Measurements from ENCODE around the gene ARSA.
"Not testable (repeated sequence)": the region's sequence is repeated elsewhere in the genome, so short reads cannot be mapped to it uniquely, and the experiment has no call there.

The ARSA gene

DNA sequence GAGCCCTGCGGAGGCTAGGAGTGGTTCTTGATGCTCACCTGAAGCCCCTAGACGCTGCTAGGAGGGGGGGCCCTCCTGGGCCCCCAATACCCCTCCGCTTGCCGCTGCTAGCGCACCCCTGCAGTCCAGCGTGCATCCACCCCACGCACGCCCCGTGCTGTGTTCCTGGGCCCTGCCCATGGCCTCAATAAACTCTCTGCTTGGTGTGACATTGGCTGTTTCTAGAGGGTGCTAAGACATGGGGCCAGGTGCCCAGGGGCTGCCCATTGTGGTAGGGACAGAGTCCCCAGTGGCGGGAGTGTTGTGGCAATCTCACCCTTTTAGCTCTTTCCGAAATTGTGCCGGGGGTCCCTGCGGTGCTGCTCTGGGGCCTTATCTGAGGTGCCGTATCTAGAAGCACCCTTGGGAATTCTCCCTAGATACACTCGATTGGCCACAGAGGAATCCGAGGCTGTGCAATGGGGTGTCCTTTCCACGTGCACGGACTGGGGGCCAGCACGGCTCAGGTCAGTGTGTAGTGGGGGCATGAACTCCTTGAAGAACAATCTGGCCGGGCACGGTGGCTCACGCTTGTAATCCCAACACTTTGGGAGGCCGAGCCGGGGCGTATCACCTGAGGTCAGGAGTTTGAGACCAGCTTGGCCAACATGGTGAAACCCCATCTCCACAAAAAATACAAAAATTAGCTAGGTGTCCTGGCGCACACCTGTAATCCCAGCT, 16.5 kb downstream of the ARSA start:
- H3K4me3 ChIP-seq (replicated peaks; ENCODE audit: low read depth, low read length) = no peak overlapping the region
- no peak for DNase-seq (ENCODE audit: extremely low read depth, insufficient read length)
- TF ChIP-seq, protein P1, sequence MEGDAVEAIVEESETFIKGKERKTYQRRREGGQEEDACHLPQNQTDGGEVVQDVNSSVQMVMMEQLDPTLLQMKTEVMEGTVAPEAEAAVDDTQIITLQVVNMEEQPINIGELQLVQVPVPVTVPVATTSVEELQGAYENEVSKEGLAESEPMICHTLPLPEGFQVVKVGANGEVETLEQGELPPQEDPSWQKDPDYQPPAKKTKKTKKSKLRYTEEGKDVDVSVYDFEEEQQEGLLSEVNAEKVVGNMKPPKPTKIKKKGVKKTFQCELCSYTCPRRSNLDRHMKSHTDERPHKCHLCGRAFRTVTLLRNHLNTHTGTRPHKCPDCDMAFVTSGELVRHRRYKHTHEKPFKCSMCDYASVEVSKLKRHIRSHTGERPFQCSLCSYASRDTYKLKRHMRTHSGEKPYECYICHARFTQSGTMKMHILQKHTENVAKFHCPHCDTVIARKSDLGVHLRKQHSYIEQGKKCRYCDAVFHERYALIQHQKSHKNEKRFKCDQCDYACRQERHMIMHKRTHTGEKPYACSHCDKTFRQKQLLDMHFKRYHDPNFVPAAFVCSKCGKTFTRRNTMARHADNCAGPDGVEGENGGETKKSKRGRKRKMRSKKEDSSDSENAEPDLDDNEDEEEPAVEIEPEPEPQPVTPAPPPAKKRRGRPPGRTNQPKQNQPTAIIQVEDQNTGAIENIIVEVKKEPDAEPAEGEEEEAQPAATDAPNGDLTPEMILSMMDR (IDR thresholded peaks at IDR 0.05; ENCODE audit: insufficient read depth, low read length, poor library complexity, severe bottlenecking) = no peak
- H3K36me3 ChIP-seq (ENCODE audit: control insufficient read depth, insufficient read depth, low read length) = no peaks in the 10 kb centered on the region
- H3K27me3 ChIP-seq (replicated peaks; ENCODE audit: control insufficient read depth, insufficient read depth, low read length) = peaks cover 2% of the 10 kb centered on the region; the same call in 1 of the 2 replicates

DNA sequence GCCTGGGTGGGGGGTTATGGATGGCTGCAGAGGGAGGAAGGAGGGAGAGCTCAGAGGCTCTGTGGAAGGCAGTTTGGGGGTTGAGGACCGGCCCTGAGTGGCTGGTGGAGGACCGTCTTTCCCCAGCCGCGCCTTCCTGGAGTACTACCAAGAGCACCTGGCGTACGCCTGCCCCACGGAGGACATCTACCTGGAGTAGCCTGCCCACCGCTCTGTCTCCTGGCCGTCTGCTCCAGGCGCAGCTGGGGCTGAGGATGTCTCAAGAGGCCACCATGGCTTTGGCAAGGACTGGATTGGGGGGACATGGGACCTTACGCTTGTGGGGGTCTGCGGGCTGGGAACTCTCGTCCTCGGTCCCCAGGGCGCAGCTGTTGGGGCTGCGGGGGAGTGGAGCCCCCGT, 17.4 kb downstream of the ARSA start:
- H3K36me3 ChIP-seq (ENCODE audit: control insufficient read depth, insufficient read depth, low read length) = no peaks in the 10 kb centered on the region
- no peak for DNase-seq (ENCODE audit: extremely low read depth, insufficient read length)
- peaks cover 2% of the 10 kb centered on the region; the same call in 1 of the 2 replicates for H3K27me3 ChIP-seq (replicated peaks; ENCODE audit: control insufficient read depth, insufficient read depth, low read length)
- TF ChIP-seq, protein P1 (IDR thresholded peaks at IDR 0.05; ENCODE audit: insufficient read depth, low read length, poor library complexity, severe bottlenecking) = no peak
- no peak overlapping the region for H3K4me3 ChIP-seq (replicated peaks; ENCODE audit: low read depth, low read length)

DNA sequence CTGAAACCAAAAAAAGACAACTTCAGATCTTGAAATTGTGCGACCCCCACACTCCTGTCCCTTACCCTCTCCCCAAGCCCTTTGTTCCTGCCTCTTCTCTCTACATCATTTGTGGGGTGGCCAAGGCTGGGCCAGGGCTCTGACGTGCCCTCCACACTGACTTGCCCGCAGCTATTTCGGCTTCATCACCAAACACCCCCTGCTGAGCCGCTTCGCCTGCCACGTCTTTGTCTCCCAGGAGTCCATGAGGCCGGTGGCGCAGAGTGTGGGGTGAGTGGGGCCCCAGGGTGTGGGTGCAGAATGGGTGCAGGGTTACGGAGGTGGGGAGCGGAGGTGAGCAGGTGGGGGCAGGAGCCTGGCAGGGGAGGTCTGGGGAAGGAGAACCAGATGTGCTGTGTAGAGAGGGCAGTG, 17.9 kb downstream of the ARSA start:
- Histone ChIP-seq H3K36me3 (ENCODE audit: control insufficient read depth, insufficient read depth, low read length) (no peaks in the 10 kb centered on the region), H3K4me3 (replicated peaks; ENCODE audit: low read depth, low read length) (no peak overlapping the region), H3K27me3 (replicated peaks; ENCODE audit: control insufficient read depth, insufficient read depth, low read length) (peaks cover 2% of the 10 kb centered on the region)
- TF ChIP-seq, protein P1 (IDR thresholded peaks at IDR 0.05; ENCODE audit: insufficient read depth, low read length, poor library complexity, severe bottlenecking) = no peak
- DNase-seq (ENCODE audit: extremely low read depth, insufficient read length) = no peak

DNA sequence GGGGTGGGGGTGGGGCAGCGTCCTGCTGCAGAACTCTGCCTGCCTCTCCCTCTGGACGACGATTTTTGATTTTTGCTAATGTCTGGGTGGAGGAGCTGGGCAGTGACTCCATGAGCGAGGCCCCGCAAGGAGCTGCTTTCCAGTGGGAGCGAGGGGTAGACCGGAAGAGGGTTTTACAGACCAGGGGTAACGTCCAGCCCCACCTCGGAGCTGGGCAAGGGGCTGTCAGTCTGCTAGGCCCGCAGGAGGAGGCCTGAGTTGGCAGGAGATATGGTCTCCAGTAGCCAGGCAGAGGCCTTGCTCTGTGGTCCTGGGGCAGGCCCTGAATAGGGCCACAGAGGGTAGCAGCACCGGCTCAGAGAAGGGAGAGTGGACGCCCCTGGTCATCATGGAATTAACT, 18.4 kb downstream of the ARSA start:
- H3K36me3 ChIP-seq (ENCODE audit: control insufficient read depth, insufficient read depth, low read length) = no peaks in the 10 kb centered on the region
- H3K4me3 ChIP-seq (replicated peaks; ENCODE audit: low read depth, low read length) = no peak overlapping the region
- TF ChIP-seq, protein P1 (IDR thresholded peaks at IDR 0.05; ENCODE audit: insufficient read depth, low read length, poor library complexity, severe bottlenecking) = no peak
- no peak for DNase-seq (ENCODE audit: extremely low read depth, insufficient read length)
- H3K27me3 ChIP-seq (replicated peaks; ENCODE audit: control insufficient read depth, insufficient read depth, low read length) = peaks cover 2% of the 10 kb centered on the region

DNA sequence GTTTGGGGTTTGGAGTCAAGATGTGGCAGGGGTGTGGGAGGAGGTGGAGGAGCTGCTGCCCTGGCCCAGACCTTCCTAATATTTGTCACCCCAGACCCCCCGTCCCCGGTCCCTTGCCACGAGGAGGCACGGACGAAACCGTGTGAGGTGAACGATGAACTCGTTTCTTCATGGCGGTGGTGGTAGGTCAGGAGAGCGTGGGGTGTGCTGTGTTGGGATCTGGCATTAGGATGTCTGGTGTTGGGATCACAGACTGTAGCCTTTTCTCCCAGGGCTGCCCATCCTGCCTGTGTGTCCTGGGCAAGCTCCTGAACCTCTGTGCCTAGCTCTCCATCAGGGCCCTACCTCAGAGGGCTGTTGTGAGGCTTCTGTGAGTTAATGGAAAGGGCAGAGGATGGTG, 19.0 kb downstream of the ARSA start:
- Histone ChIP-seq H3K4me3 (replicated peaks; ENCODE audit: low read depth, low read length) (no peak overlapping the region), H3K27me3 (replicated peaks; ENCODE audit: control insufficient read depth, insufficient read depth, low read length) (peaks cover 2% of the 10 kb centered on the region), H3K36me3 (ENCODE audit: control insufficient read depth, insufficient read depth, low read length) (no peaks in the 10 kb centered on the region)
- TF ChIP-seq, protein P1 (IDR thresholded peaks at IDR 0.05; ENCODE audit: insufficient read depth, low read length, poor library complexity, severe bottlenecking) = no peak
- DNase-seq (ENCODE audit: extremely low read depth, insufficient read length) = no peak

DNA sequence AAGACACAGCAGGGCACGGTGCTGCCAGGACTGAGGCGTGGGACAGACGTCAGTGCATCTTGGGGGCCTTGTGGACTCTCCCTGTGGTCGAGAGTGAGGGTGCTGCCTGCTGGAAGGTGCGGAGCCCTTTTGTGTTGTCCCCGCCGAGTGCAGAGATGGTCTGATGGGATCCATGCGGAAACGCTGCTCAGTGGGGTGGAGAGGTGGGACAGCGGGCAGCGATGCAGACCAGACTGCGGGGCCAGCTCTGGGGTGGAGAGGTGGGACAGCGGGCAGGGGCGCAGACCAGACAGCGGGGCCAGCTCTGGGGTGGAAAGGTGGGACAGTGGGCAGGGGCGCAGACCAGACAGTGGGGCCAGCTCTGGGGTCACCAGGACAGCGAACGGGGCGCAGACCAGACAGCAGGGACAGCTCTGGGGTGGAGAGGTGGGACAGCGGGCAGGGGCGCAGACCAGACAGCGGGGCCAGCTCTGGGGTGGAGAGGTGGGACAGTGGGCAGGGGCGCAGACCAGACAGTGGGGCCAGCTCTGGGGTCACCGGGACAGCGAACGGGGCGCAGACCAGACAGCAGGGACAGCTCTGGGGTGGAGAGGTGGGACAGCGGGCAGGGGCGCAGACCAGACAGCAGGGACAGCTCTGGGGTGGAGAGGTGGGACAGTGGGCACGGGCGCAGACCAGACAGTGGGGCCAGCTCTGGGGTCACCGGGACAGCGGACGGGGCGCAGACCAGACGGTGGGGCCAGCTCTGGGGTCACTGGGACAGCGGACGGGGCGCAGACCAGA, 19.7 kb downstream of the ARSA start:
- H3K27me3 ChIP-seq (replicated peaks; ENCODE audit: control insufficient read depth, insufficient read depth, low read length); H3K4me3 ChIP-seq (replicated peaks; ENCODE audit: low read depth, low read length); DNase-seq (ENCODE audit: extremely low read depth, insufficient read length); H3K36me3 ChIP-seq (ENCODE audit: control insufficient read depth, insufficient read depth, low read length): not testable (repeated sequence)

Measured in GM06990 (cell line).